Stimulated activated CD4-positive, alpha-beta T cell treated with anti-CD3 and anti-CD28 coated beads, Interleukin-15, amount 100 ng/mL, for 1 hour (primary cell): Measurements from ENCODE around the gene ZNF138.
"Not testable (repeated sequence)": the region's sequence is repeated elsewhere in the genome, so short reads cannot be mapped to it uniquely, and the experiment has no call there.

Source experiments
- DNase-seq, 2 donors: peaks; one replicate each; pipeline ENCODE4 v3.0.0-alpha.2; 2020; ENCODE audit warnings: low read depth in 1 of 2, low spot score in 1 of 2

ZNF138 gene

GRCh38 chr7:64794171-64794844, at the start of gene ZNF138:
Gene ZNF138, plus strand, starts transcription at chr7:64794428. Its CDS starts 141 bp downstream, at chr7:64794569.
- peak; percentile 81 to 82 for DNase-seq

DNA sequence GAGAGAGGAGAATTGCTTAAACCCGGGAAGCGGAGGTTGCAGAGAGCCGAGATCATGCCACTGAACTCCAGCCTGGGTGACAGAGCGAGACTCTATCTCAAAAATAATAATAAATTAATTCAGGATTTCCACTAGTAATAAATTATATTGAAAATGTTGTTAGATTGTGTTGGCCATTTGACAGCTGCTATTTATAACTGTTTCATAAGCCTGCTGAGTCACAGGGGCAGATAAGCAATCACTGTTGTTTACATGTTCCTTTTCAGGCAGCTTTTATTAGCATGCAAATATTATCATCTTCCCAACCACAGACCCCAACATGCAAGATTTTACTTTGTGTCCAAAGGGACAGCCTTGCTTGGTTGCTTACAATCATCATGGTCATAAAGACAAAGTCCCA, 49.5 kb upstream of the ZNF138 start:
- no peak for DNase-seq

DNA sequence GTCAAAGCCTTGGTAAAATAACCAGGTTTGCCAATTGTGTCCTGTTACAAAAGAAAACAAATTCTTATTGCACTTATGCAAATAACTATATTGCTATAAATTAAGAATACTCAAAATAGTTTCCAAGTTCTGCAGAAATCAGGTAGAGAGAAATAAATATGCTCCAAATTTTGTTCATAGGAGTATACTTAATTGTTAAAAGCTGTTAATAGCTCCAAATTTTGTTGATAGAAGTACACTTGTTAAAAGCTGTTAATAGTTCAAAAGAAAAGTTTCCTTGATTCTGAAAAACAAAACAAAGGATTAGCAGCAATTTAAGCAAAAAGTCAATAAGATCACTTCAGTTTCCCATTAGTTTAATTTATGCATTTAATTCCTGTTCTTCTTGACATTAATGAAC, 46.4 kb upstream of the ZNF138 start:
- no peak for DNase-seq

GRCh38 chr7:64753032-64753431, 41.2 kb upstream of the ZNF138 start:
- no peak for DNase-seq

DNA sequence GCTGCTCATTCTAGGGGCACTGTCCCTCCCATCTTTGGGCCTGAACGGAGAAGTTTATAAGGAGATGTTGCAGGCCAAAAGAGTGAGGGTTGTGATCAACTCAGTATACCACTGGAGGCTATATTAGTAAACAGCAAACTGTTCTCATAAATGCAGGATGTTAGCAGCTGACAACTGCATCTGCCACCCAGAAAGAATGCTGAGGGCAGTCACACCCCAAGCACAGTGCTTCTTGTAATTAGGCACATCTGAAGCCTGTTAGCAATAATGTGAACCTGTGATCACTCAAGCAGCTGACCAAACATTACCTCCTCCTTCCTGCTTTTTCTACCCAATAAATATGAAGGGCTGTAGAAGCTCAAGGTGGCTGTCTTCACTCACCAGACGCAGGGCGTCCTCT, 38.4 kb upstream of the ZNF138 start:
- no peak for DNase-seq

DNA sequence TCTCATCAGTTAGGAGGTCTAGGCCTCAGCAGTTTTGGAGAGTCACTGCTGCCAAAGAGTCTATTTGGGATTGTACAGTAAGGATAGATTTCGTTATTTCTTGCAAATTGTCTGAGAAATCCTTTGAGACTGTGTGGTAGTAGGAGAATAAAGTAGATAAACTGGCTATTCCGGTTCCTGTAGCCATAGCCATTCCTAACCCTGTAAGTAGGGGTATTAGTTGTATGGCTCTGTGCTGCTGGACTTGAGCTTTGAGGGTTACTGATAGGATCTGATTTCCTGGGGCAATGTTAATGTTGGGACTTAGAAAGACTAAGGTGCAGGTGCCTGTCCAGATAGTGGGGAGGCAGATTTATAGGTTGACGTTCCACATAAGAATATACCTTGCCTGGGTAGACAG, 36.1 kb upstream of the ZNF138 start:
- DNase-seq, result no peak

- no peak for DNase-seq
Measured at GRCh38 chr7:64768824-64769223, 25.4 kb upstream of the ZNF138 start.

- no peak for DNase-seq
Measured at GRCh38 chr7:64774204-64774842, 19.9 kb upstream of the ZNF138 start.

DNA sequence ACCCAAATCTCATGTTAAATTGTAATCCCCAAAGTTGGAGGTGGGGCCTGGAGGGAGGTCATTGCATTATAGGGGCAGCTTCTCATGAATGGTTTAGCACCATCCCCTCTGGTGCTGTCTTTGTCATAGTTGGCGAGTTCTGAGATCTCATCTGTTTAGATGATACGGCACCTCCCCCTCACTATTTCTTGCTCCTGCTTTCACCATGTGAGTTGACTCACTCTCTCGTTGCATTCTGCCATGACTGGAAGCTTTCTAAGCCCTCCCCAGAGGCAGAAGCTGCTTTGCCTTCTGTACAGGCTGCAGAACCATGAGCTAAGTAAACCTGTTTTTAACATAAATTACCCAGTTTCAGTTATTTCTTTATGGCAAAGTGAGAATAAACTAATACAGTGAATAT, 18.9 kb upstream of the ZNF138 start:
- DNase-seq, result no peak

- not testable (repeated sequence) for DNase-seq
Measured at GRCh38 chr7:64784842-64785241, 9.4 kb upstream of the ZNF138 start.

DNA sequence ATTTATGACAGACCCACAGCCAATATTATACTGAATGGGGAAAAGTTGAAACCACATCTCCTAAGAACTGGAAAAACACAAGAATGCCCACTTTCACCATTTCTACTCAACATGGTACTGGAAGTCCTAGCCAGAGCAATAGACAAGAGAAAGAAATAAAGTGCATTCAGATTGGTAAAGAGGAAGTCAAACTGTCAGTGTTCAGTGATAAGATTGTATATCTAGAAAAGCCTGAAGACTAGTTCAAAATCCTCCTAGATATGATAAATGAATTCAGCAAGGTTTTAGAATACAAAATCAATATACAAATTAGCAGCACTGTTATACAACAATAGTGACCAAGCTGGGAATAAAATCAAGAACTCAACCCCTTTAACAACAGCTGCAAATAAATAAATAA, 6.9 kb upstream of the ZNF138 start:
- no peak for DNase-seq

- not testable (repeated sequence) for DNase-seq
Measured at GRCh38 chr7:64789241-64789640, 5.0 kb upstream of the ZNF138 start.

DNA sequence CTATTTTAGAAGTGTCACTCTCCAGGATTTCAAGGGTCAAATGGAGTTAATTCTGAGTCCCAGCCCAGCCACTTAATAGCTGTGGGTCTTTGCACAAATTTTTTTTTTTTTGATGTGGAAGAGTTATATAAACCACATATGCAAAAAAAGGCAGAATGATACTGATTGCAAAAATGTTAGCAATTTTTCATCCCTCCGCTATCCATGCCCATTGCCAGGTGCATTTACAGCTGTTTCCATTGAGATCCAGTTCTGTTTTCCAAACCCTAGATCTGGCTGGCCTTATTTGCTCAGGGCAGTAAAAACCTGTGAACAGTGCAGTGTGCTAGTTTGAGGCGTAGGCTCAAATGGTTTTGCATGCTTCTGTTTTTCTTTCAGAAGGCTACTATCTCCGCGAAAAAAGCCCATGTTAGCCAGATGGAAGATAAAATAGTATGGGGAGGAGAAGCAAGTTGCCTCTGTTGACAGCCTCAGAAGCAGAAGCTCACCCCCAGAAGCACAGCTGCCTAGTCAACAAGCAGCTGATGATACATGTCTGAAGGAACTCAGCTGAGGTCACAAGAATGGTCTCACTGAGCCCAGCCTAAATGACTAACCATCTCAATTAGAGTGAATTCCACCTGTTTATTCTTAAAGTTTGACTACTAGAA, 997 bp upstream of the ZNF138 start:
- DNase-seq, result no peak

GRCh38 chr7:64795176-64795575, 948 bp downstream of the ZNF138 start:
- no peak for DNase-seq

DNA sequence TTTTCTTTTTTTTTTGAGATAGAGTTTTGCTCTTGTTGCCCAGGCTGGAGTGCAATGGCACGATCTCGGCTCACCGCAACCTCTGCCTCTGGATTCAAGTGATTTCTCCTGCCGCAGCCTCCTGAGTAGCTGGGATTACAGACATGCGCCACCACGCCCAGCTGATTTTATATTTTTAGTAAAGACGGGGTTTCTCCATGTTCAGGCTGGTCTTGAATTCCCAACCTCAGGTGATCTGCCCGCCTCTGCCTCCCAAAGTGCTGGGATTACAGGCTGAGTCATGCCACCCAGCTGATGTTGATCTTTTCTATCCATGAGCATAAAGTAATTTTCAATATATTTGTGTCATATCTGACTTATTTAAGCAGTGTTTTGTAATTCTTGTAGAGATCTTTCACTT, 4.9 kb downstream of the ZNF138 start:
- not testable (repeated sequence) for DNase-seq

DNA sequence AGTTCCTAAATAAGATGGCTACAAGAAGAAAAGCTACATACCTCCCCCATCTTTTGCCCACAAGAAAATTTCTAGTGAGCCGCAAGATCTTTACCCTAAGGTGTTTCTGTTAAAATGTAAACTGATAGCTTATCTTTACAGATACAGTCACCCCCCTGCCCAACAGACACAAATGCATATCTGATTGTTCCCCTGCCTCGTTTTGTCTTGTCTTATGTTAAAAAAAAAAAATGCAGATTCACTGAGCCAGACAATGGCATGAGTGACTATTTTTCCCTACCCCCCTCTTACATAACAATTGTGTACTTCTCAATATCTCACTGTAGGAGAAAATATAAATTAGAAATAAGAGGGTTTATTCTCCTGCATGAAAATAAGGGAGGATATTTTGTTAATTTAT, 8.5 kb downstream of the ZNF138 start:
- DNase-seq, result no peak

DNA sequence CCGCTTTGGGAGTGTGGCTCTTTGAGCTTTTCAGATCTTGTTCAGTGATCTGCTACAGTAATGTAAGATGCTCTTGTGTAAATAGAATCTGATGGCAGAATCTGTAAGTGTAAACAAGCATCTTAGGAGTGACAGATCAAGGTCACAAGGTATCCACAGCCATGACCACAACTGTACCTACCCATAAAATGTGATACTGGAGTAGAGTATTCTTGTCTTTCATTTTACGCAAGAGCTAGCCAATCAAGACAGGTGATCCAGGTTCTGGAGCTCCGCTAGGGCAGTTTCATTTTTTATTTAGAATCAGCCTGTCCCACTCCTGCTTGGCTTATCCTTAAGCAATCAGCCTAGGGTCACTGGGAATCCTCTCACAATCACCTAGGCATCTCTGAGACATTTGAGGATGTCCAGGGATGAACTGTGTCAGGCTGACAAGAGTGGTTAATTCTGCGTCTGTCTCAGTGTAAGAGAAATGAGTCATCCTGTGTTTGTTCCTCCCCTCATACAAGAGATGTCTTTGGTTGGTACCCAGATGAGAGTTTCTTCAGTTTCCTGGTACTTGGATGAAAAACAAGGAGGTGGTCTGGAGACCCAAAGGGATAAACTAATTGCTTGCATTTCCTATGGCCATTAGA, 13.6 kb downstream of the ZNF138 start:
- DNase-seq, result no peak

DNA sequence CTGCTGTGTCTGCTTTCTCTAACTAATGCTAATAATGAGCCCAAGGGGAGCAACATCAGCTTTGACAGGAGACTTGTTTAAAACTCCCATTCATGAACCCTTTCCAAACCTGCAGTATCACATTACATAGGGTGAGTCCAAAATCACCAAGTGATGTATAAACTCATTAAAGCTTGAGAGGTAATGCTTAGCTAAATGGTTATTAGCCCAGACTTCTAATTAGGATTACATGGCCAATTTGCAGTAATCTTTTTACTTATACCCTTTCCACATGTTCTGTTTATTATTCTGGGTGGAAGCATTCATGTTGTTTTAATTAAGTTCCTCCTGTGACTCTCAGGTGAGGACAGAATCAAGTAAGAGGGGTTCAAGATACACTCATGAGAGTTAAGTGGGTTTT, 17.5 kb downstream of the ZNF138 start:
- no peak for DNase-seq

GRCh38 chr7:64830926-64831325, 36.7 kb downstream of the ZNF138 start:
- DNase-seq, result no peak

GRCh38 chr7:64832136-64832535, 37.9 kb downstream of the ZNF138 start:
- DNase-seq, result no peak

DNA sequence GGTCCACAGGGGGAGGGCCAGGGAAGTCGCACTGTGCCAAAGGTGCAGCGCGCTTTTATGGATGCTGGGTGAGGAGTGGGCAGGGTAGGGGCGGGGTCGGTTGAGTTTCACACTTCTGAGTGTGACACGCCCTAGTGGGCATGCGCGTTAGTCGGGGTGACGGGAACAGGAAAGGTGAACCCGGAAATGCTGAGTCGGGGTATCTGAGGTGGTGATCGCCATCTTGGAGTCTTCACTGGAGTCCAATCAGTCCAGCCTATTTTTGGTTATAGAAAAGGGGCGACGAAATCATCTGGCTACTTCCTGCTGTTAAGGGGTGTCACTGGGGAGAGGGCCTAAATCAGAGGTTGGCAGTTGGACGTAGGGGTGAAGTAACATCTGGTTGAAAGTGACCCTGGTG, 40.8 kb downstream of the ZNF138 start:
- no peak for DNase-seq

DNA sequence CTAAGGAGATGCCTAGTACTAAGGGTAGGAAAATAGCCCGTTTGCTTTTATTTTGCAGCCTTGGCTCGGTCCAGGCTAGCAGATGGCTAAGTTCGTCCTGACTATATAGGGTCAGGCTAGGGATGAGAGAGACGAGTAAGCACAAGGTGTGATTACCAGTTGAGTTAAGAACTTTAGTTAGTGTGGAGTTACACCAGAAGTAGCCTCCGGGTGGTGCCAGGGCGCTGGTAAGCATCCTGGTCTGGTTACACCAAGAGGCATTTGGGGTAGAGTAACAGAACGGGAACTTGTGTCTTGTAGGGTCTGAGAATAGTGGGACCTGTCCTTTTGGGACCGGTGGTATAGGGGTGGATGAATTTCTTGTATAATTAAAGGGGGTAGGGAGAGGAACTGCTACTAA, 41.6 kb downstream of the ZNF138 start:
- DNase-seq, result not testable (repeated sequence)
